ENCODE results near the gene DMRT2.

DNA sequence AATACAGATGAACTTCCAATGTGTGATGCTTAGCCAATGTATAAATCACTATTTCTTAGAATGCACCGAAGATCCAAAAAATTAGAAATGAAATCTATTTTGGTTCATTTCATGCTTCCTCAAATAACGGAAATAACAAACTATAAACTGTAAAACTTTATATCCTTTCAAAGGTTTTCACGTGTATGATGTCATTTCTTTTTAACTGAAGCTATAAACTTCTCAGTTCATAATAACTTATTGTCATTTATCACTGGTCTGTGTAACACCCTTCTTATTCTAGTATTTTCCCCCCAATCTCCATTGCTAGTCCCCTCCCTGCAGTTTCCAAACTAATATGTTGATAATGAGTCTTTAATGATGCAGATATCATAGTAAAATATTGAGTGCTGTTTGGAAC is 36.4 kb downstream of the DMRT2 start:
- TF ChIP-seq, protein P1, sequence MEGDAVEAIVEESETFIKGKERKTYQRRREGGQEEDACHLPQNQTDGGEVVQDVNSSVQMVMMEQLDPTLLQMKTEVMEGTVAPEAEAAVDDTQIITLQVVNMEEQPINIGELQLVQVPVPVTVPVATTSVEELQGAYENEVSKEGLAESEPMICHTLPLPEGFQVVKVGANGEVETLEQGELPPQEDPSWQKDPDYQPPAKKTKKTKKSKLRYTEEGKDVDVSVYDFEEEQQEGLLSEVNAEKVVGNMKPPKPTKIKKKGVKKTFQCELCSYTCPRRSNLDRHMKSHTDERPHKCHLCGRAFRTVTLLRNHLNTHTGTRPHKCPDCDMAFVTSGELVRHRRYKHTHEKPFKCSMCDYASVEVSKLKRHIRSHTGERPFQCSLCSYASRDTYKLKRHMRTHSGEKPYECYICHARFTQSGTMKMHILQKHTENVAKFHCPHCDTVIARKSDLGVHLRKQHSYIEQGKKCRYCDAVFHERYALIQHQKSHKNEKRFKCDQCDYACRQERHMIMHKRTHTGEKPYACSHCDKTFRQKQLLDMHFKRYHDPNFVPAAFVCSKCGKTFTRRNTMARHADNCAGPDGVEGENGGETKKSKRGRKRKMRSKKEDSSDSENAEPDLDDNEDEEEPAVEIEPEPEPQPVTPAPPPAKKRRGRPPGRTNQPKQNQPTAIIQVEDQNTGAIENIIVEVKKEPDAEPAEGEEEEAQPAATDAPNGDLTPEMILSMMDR (IDR thresholded peaks at IDR 0.05): no peak
- TF ChIP-seq ZFX (IDR thresholded peaks at IDR 0.05; ENCODE audit: borderline replicate concordance): no peak

All from 22Rv1 (cell line).